Renal pelvis (tissue), 4 donors: ENCODE results near the gene SLC25A12. TPM values are rescaled to one million over a fixed set of nuclear protein-coding genes. Genes with fewer than 3 reads are reported as not detected.

ENCODE experiments used
- DNase-seq: peaks from one replicate; pipeline ENCODE4 v3.0.0-alpha.2; 2013
- polyA plus RNA-seq, 3 donors: library from polyadenylated mRNA; unstranded; fragments of 120-200 nt; gene quantifications; one replicate each; pipeline ENCODE4 v1.2.1, GENCODE V29; 2013; ENCODE audit not compliant: insufficient read length in 3 of 3

The SLC25A12 gene
- polyA plus RNA-seq, 3 donors = 23.4 to 35.9 (median 29.8) TPM

DNA sequence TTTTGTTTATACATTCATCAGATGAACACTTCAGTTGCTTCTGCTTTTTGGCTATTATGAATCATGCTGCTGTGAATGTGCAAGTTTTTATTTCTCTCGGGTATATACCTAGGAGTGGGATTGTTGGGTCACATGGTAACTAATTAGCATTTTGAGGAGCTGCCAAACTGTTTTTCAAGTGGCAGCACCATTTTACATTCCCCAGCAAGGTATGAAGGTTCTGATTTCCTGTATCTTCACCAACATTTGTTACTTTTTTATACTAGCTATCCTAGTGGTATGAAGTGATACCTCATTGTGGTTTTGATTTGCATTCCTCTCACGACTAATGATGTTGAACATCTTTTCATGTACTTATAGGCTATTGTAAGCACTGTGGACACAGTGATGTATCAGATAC lies 152.9 kb downstream of the SLC25A12 start:
- no peak for DNase-seq

DNA sequence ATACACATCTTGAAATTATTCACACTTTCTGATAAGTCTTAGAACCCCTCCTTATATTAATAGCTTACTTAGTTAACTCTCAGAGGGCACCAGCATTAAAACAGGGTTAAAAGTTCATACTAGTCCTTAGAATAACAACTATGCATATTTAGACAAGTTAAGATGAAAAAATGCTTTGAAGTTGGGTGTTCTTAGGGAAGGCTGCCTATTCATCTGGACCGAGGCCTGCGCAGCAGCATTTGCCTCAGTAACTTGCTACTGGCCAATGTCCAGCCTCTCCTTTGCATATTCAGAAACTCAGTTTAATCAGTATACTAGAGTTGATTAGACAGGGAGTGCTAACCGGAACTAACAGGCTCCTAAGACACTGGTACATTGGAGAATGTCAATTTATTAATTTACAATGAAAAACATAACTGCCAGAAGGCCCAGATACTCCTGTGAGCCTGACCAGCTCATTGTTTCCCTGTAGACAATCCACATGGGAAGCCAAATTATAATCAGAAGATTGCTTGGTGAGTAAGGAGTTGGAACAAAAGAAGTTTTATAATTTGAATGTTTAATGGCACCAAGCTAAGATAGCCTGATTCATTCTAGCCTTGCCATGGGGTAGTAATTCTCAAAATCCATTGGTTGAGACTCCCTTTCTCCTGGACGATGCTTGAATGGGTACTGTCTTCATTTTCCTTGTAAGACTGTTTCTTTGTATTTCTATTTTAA lies 157.9 kb downstream of the SLC25A12 start:
- DNase-seq = no peak

Other genes starting within 250 kb of the SLC25A12 start
- gene DYNC1I2, start 206.8 kb downstream of the SLC25A12 start, polyA plus RNA-seq = 100 to 1,000 TPM; 157 to 172 (median 170) TPM
- 10 to 100 TPM; 54.7 to 62.5 (median 59.1) TPM for gene HAT1, start 28.2 kb upstream of the SLC25A12 start, polyA plus RNA-seq
- gene METAP1D, start 105.7 kb upstream of the SLC25A12 start, polyA plus RNA-seq = 10 to 100 TPM; 10.9 to 22.3 (median 21.9) TPM
- under 1 TPM; 0.37 to 0.44 (median 0.39) TPM for gene DLX1, start 191.3 kb upstream of the SLC25A12 start, polyA plus RNA-seq
- under 1 TPM in 2 of 3 donors, not detected in 1; 0.12 to 0.14 TPM for gene DLX2, start 208.7 kb upstream of the SLC25A12 start, polyA plus RNA-seq